Measurements from ENCODE around the gene CRPPA. TPM values are rescaled to one million over a fixed set of nuclear protein-coding genes. Genes with fewer than 3 reads are reported as not detected.
A peak's percentile ranks its signal among the peaks of the same experiment; 100 is the strongest.
"Not testable (repeated sequence)": the region's sequence is repeated elsewhere in the genome, so short reads cannot be mapped to it uniquely, and the experiment has no call there.

The CRPPA gene
- 1 to 10 TPM; 3.4 to 5.4 (median 4.4) TPM for polyA plus RNA-seq (ENCODE audit: insufficient read length in 10 of 10)
- long read RNA-seq, donor 1, full-length matches to known transcripts = 1 of 1 reads
- long read RNA-seq, donor 1, partial matches to known transcripts = 0 of 1 reads
- long read RNA-seq, donor 1, other reads (novel, unspliced or antisense) = 0 of 1 reads
- long read RNA-seq, donor 2 = 0 reads
- long read RNA-seq, donor 3 = 0 reads
- long read RNA-seq, donor 4, full-length matches to known transcripts = 1 of 1 reads
- long read RNA-seq, donor 4, partial matches to known transcripts = 0 of 1 reads
- long read RNA-seq, donor 4, other reads (novel, unspliced or antisense) = 0 of 1 reads
- long read RNA-seq, donor 5 = 0 reads
- long read RNA-seq, donor 6 = 0 reads
- long read RNA-seq, donor 7, full-length matches to known transcripts = 1 of 1 reads
- long read RNA-seq, donor 7, partial matches to known transcripts = 0 of 1 reads
- long read RNA-seq, donor 7, other reads (novel, unspliced or antisense) = 0 of 1 reads
- long read RNA-seq, donor 8 = 0 reads
- long read RNA-seq, donor 9 = 0 reads

DNA sequence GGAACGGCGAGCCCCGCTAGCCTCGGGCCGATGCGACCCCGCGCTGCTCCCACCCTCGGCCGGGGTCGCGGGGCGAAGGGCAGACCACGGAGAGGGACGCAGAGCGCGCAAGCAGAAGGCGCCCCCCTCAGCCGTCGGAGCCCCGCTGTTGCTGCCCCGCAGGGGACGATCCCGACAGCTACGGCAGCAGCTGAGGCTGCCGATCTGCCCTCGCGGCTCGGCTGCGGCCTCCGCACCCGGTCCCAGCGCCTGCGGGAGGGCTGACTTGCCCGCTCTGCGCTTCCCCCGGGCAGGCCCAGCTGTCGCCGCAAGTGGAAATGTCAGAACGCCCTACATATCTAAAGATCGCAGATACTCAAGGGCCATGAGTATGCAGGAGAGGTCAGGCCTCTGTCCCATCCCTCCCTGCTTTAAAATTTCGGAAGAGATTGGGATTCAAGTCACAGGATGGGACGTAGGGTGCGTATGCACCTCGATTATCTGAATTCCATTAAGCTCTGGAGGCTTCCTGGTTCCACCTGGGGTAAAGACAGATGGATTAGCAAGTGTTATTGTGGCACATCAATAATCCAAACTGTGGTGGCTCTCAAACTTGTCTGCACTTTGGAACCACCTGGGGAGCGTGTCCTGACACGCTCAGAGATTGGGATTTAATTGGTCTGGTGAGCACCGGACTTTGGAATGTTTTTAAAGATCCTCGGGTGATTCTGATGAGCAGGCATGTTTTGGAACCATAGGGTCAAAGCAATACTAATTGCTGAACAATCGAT, at the start of gene CRPPA:
CRPPA (minus strand) TSS at position 206 of the 770 bp plus-strand sequence. CDS start 216 bp downstream, outside the sequence.
- DNase-seq = peak; percentile 39 to 88 (median 62)

DNA sequence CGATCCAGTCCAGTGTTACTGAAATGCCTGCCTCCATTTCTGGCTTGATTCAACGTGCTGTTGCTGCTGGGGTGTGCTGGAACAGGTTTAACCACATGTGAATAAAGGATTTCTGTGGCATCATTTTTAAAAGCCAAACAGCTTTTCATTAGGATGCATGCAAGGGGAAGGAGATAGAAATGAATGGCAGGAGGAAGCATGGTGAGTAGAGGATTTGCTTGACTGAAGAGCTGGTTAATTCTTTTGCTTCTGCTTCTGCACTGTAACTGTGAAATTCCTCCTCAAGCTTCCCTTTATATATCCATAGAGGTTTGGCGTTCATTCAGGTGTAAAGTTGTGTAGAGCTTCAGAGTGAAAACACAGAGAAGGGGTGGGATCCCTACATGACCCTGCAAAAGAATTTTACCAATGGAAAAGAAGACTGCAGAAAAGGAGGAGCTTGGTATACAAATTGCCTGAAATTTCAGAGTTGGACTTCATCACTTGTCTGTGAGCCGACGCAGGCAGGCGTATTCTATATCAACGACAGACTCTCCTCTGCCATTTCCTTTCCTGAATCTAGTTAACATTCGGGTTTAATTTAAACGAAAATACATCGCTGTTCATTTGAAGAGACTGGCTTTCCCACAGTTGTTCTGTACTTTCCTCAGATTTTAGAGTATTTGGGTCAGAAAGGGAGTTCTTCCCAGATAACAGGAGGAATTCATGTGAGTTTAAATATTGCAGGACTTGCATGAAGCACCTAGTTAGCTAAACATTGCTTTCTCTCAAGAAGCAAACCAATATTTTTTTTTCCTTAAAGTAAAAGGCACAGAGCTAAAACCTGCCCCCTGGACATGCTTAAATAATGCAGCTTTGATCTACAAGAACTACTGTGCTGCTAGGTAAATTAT, 44.4 kb upstream of the CRPPA start, which contains the start of gene SOSTDC1:
SOSTDC1 (minus strand) TSS at position 270 of the 893 bp plus-strand sequence; CDS start at position 200, 70 bp downstream.
- peak; percentile 69 to 91 (median 79) for DNase-seq

DNA sequence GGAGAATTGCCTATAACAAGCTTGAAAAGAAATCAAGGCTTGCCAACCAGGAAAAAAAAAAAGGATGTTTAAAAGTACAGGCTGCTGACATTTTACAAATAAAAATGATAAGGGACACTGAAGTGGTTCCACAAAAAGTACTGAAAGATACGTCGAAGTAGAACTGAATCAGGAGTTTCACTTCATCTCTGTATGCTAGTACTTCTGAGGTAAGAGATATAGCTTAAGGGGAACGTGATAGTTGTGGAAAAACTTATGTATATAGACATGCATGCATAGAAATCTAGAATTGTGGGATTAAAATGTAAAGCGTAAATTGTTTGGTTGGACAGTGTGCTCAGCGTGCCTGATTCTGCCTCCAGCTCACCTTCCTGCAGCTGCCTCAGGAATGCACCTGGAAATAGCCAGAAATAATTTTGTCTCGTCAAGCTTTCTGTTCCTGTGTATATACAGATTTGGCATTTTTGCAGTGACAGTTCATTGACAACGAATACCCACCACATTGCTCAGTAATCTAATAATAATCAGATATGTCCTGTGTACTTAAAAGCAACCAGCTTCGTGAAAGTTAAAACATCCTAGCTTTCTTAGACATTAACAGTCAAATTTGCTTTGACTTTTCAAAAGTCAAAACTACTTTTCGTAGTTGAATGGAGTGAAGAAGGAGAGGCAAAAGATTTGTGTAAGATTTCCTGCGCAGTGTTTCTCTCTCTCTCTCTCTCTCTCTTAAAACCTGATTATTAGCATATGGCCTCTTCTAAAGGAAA, 42.8 kb upstream of the CRPPA start:
- DNase-seq = peak; percentile 19 to 72 (median 19)

DNA sequence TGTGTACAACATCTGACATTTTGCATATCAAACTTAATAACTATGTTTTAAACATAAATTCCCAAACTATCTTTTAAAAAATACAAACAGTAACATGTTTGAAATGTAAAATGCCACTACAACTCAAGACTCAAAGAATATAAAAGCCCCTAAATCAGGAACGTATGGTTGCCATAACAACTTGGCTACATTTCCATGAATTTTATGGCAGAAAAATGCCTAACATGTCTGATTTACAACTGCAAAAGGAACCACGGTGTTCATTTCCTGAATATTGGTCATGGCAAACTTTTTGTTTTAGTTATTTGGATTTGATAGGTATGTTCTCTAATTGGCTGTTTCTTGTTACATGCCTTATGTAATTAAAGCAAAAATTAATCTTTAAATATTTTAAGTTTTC, 42.2 kb upstream of the CRPPA start:
- DNase-seq = peak; percentile 40 to 76 (median 40)

DNA sequence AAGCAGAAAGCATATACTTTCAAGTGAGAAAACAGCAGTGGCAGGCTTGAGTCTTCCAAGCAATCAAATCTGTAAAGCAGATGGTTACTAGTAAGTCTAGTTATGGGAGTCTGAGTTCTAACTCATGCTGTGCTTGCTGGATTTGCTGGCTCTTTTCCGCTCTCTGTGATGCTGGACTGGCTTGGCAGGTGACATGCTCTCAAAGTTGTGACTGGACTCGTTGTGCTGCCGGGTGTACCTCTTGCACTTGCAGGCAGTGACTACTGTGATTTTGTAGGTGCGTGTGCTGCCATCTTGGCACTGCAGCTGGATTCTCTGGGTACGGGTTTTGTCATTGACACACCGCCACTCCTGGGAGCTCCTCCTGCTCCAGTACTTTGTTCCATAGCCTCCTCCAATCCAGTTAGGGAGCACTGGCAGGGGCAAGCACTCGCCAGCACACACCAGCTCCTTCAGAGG, 41.1 kb upstream of the CRPPA start:
- peak in 2 of 3 donors; percentile 48 to 59 for DNase-seq

DNA sequence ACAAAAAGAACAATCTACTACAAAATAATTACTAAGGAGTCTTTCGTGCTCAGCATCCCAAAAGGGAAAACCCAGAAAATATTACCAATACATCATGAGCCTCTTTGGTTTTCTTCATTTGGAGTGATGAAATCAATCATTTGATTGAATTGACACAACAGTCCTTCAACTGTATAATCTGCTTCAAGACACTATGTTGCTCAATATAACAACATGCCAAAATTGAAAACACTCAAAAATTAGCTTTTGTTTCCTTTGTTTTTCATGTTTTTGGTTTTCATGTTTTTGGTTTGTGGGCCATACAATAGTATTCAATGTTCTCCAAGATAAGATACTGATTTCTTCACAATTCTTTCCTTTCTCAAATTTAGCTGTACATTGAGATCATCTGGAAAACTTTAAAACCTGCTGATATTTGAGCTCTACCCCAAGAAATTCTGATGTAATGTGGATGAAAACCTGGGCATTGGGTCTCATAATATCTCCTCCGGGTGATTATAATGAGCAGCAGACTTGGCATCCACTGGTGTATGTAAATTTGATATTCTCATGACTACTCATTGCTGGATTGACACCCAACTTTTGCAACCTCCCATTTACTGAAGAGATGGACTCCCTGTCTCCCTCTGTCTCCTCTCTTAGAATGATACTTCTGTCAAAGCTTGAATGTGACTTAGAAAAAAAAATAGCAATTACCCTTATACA, 39.6 kb upstream of the CRPPA start:
- DNase-seq = no peak

DNA sequence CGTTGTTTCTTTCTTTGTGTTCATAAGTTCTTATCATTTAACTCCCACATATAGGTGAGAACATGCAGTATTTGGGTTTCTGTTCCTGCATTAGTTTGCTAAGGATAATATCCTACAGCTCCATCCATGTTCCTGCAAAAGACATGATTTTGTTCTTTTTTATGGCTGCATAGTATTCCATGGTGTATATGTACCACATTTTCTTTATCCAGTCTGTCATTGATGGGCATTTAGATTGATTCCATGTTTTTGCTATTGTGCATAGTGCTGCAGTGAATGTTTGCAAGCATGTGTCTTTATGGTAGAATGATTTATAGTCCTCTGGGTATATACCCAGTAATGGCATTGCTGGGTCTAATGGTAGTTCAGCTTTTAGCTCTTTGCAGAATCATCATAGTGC, 35.0 kb upstream of the CRPPA start:
- DNase-seq = not testable (repeated sequence)

DNA sequence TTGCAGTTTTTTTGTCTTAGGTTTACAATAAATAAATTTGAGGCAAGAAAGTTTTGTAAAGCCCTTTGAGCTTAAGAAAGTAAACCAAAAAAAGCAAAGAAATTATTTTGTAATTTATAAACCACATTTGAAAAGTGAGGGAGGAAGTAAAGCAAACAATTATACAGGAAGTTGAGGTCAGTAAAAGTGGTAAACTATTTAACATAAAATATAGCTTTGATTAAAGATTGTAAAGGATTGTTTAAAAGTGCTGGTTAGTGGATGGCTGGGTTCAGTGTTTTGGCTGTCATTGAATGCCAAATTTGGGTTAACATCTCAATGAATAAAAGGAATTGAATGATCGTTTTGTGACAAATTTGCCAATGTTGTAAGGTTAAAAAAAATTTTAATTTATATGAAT, 34.3 kb upstream of the CRPPA start:
- DNase-seq = no peak

DNA sequence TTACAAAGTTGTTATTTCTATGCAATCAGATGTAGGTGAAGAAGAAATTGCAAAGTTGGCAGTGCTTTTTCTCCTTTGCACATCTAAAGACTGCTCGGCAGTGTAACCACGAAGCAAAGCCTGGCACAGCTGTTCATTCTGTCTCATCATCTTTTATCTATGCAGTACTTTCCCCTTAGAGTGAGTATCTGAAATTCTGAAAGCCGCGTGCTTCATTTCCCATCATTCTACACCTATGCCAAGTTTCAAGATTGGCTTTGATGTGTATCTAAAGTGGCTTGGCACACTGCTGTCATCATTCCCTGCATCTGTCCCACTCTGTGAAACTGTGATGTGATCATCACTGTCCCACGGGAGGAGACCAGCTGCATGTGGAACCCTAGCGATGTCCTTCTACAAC, 29.0 kb upstream of the CRPPA start:
- no peak for DNase-seq

DNA sequence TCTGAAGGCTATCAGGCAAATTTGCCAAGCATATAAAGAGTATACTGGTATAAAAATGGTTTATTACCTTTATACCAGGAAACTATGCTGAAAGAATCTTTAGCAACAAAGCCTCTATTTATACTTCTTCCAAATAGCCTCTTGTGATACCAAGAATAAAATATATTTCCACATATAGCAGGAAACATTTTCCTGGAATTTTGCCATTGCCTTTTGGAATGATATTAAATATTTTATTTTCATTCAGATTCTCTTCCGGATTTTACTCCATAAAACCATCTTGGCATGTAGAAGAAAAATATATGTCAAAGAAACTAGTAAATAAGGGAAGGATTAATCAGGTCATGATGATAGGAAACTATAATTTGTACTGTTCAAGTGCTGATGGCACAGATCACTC, 26.5 kb upstream of the CRPPA start:
- DNase-seq = peak in 1 of 3 donors; percentile 55

DNA sequence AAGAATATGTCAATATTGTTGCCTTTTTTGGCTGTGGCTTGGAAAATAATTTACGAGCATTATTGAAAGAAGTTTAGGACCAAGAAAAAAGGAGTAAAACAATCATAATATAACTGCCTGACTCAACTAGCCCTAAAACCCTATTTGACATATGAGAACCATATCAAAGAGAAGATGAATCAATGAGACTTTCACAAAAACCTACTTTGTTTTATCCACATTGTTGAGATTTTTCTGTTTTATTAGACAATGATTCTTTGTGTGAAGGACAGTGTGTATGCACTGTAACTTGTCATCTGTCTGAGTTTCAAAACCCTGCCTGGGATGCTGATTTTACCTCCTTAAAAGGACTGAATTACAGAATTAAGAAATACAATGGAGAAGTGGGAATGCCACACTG, 25.2 kb upstream of the CRPPA start:
- DNase-seq = no peak

DNA sequence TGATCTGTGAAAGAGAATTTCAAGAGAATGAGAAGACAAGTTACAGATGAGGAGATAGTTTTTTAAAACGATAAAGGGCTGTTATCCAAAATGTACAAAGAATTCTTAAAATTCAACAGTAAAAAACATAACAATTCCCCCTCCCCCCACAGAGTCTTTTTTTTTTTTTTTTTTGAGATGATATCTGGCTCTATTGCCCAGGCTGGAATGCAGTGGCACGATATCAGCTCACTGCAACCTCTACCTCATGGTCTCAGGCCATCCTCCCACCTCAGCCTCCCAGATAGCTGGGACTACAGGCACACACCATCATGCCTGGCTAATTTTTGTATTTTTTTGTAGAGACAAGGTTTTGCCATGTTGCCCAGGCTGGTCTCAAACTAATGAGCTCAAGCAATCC, 22.5 kb upstream of the CRPPA start:
- not testable (repeated sequence) for DNase-seq

DNA sequence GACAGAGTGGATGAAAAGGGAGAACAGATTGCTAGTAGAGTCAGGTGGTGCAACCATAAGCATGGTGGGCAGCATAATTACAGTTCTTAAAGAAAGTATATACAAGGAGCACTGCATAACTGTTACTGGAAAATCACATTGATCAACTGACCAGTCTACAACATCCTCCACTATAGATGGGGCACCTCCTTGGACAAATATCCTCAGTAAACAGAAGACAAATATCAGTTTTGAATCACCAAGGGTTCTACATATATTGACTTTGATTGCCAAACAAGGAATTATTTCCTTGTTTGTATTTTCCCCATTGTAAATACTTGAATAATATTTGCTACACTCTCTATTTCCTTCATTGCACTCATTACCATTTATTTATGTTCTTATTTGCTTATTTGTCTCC, 17.6 kb upstream of the CRPPA start:
- no peak for DNase-seq

DNA sequence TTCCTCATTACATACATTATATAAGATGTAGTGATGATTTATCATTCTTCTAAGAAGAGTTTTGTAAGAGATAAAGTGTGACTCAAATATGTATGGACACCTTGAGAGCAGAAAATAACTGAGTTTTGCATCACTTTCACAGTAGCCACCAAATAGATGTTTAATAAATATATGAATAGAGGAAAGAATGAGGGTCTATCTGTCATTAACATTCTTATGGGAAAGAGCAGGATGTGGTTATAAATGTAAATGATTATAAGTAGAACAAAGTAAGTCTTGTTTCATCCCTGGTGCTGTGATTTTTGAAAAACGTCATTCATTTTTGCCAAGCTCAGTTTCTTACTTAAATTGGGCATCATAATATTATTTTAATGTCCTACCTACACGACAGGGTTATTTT, 15.0 kb upstream of the CRPPA start:
- DNase-seq = no peak

DNA sequence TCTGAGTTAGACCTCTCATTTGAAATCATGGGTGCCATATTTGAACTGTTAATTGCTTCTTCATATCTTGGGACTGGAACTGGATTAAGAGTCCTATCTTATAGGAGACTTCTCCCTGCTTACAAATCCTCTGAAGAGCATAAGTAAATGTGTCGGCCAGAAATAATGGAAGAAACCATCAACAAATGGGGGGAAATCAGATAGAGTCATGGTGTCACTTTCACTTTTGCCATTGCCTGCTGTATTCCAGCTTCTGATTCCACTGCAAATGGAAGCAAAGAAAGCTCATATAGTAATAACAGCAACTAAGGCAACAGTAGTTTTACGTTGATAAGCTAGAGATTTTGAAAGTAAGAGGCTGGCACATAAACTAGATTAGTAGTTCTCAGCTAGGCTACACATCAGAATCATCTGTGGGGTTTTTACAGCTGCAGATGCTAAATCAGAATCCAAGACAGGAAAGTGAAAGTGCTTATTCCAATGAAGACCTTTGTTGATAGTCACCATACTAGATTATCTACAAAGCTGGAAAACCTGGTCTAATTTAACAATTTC, 12.3 kb upstream of the CRPPA start:
- DNase-seq = no peak

DNA sequence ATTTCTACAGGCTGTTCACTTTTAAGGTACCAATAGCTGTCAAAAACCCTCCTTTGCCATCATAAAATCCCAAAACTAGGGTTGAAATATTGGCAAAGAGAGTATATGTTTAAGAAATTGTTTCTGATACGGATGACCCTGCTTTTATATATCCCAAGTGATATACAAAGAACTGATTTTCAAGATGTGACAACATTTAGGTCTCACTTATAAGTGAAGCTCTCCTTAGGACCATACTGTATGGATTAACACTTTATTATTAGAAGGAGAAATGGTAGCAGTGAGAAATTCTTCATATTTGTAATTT, 11.0 kb upstream of the CRPPA start:
- DNase-seq = no peak

DNA sequence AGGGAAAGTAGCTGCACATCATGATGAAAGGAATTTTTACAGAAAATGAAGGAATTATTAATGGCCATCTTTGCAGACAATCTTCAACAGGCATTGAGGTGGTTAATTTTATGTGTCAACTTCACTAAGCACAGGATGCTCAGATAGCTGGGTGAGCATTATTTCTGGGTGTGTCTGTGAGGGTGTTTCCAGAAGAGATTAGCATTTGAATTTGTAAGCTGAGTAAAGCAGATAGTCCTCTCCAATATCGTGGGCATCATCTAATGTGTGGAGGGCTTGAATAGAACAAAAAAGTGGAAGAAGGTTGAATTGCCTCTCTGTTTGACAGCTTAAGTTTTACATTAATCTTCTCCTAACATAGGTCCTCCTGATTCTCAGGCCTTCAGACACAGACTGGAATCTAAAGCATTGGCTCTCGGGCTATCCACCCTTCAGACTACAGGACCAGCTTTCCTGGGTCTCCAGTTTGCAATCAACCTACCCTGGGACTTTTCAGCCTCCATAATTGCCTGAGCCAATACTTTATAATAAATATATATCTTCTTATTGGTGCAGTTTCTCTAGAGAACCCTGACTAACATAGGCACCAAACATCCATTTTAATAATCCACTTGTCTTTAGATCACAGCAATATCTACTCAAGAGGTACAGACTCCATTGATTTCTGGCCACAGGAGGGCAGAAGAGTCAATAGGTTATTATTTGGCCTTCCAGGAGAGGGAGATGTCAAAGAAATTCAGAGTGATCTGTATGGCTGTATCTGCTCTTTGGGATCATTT, 10.5 kb upstream of the CRPPA start:
- DNase-seq = peak in 1 of 3 donors; percentile 40

DNA sequence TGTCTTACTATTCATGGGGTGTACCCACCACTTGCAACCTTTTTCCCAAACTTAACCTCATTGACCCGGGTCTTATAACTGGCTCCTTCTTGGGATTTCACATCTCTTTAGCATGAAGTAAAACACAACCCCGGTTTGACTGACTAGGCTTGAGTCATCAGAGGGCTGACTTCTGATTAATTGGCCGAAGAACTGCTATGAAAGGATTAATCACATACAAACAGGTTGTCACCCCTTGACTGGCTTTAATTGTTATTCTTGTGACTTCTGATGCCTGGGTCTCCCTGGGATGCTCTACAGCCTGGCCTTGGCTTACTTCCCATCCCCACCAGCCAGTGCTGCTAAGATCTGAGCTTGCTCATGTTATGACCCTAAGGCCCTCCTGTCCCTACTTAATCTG, 8.8 kb upstream of the CRPPA start:
- no peak for DNase-seq

DNA sequence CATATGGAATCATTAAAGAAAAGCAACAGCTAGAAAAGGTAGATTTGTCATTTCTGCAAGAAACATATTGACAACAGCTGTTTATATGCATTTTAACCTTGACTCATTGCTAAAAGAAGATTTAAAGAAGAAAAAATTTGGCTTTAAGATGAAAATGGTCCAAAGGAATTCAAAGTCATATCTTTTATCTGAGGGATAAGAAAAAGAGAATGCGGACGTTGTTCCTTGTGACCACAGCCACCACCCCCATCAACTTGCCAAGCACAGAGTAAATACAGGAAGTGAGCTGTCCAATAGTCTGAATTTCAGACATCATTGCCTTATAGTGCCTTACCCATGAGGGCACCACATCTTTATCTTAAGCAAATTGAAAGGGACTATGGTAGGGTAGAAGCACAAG, 7.3 kb upstream of the CRPPA start:
- DNase-seq = peak in 1 of 3 donors; percentile 49

All from muscle of back (tissue), 13 donors.